HepG2 (cell line): ENCODE results near the gene FAM184B. TPM values are rescaled to one million over a fixed set of nuclear protein-coding genes. Genes with fewer than 3 reads are reported as not detected.
A peak's percentile ranks its signal among the peaks of the same experiment; 100 is the strongest.

Experiments used
- ATAD3A ChIP-seq: sonication (generic); formaldehyde crosslinking; IDR thresholded peaks from 2 replicates; pipeline ENCODE4 v1.4.0; 2020; ENCODE audit warnings: missing genetic modification reagents
- ELF3 ChIP-seq: IDR thresholded peaks from 2 replicates; pipeline ENCODE4 v1.6.1; 2016; ENCODE audit warnings: missing genetic modification reagents, missing compliant biosample characterization
- GMEB1 ChIP-seq: sonication (generic); formaldehyde crosslinking; IDR thresholded peaks from 2 replicates; pipeline ENCODE4 v1.5.1; 2020; ENCODE audit warnings: missing genetic modification reagents, mild to moderate bottlenecking, borderline replicate concordance
- HIVEP1 ChIP-seq: sonication (generic); formaldehyde crosslinking; IDR thresholded peaks from 2 replicates; pipeline ENCODE4 v1.4.0; 2020; ENCODE audit warnings: mild to moderate bottlenecking, missing genetic modification reagents
- KDM6A ChIP-seq: IDR thresholded peaks from 2 replicates; pipeline ENCODE4 v1.6.1; 2016; ENCODE audit warnings: low read depth
- MTA3 ChIP-seq: sonication (generic); formaldehyde crosslinking; IDR thresholded peaks from 2 replicates; pipeline ENCODE4 v1.4.0; 2020; ENCODE audit warnings: missing genetic modification reagents
- MXD4 ChIP-seq: IDR thresholded peaks from 2 replicates; pipeline ENCODE4 v1.6.1; 2016; ENCODE audit warnings: mild to moderate bottlenecking, missing biosample characterization, missing genetic modification reagents
- MYNN ChIP-seq: sonication (generic); formaldehyde crosslinking; IDR thresholded peaks from 2 replicates; pipeline ENCODE4 v1.4.0; 2020; ENCODE audit warnings: mild to moderate bottlenecking, low read depth, missing genetic modification reagents
- NFATC3 ChIP-seq: sonication (generic); formaldehyde crosslinking; IDR thresholded peaks from 2 replicates; pipeline ENCODE4 v1.5.1; 2020; ENCODE audit warnings: mild to moderate bottlenecking, missing genetic modification reagents
- RFX1 ChIP-seq: fragments of 450-650 bp; IDR thresholded peaks from 2 replicates; pipeline ENCODE4 v1.6.1; 2017
- RNF2 ChIP-seq: fragments of 450-650 bp; conservative IDR thresholded peaks from 2 replicates; pipeline ENCODE4 v1.6.1; 2016; ENCODE audit warnings: low read depth
- SCMH1 ChIP-seq: sonication (generic); formaldehyde crosslinking; IDR thresholded peaks from 2 replicates; pipeline ENCODE4 v1.9.0; 2021; ENCODE audit warnings: missing genetic modification reagents, mild to moderate bottlenecking, borderline replicate concordance
- ZFP90 ChIP-seq: sonication (generic); formaldehyde crosslinking; IDR thresholded peaks from 2 replicates; pipeline ENCODE4 v1.8.0; 2022; ENCODE audit warnings: missing genetic modification reagents, mild to moderate bottlenecking, inconsistent platforms, borderline replicate concordance
- ZFY ChIP-seq: sonication (generic); formaldehyde crosslinking; IDR thresholded peaks from 2 replicates; pipeline ENCODE4 v1.4.0; 2020; ENCODE audit warnings: missing genetic modification reagents
- ZNF10 ChIP-seq: sonication (generic); formaldehyde crosslinking; IDR thresholded peaks from 2 replicates; pipeline ENCODE4 v1.4.0; 2020; ENCODE audit warnings: mild to moderate bottlenecking, low read depth, missing genetic modification reagents, borderline replicate concordance
- ZNF143 ChIP-seq: sonication (generic); formaldehyde crosslinking; IDR thresholded peaks from 2 replicates; pipeline ENCODE4 v1.4.0; 2020; ENCODE audit warnings: missing genetic modification reagents
- ZNF256 ChIP-seq: sonication (generic); formaldehyde crosslinking; conservative IDR thresholded peaks from 2 replicates; pipeline ENCODE4 v1.4.0; 2020; ENCODE audit warnings: missing genetic modification reagents
- ZNF367 ChIP-seq: sonication (generic); formaldehyde crosslinking; IDR thresholded peaks from 2 replicates; pipeline ENCODE4 v1.4.0; 2020; ENCODE audit warnings: missing genetic modification reagents, borderline replicate concordance
- ZNF549 ChIP-seq: sonication (generic); formaldehyde crosslinking; IDR thresholded peaks from 2 replicates; pipeline ENCODE4 v1.5.0; 2020; ENCODE audit warnings: missing genetic modification reagents
- ZNF558 ChIP-seq: sonication (generic); formaldehyde crosslinking; IDR thresholded peaks from 2 replicates; pipeline ENCODE4 v1.9.0; 2022; ENCODE audit warnings: mild to moderate bottlenecking, missing genetic modification reagents, borderline replicate concordance
- ZNF773 ChIP-seq: sonication (generic); formaldehyde crosslinking; IDR thresholded peaks from 2 replicates; pipeline ENCODE4 v1.4.0; 2020; ENCODE audit warnings: missing genetic modification reagents, borderline replicate concordance
- ZSCAN30 ChIP-seq: sonication (generic); formaldehyde crosslinking; IDR thresholded peaks from 2 replicates; pipeline ENCODE4 v1.5.0; 2020; ENCODE audit warnings: mild to moderate bottlenecking, missing genetic modification reagents
- polyA plus RNA-seq, 8 experiments: library from polyadenylated mRNA; depleted of rRNA in 3 of 8; stranded (reverse) in 7 of 8; unstranded in 1 of 8; fragments of >200 nt; fragmentation: Illumina TruSeq in 4 of 8; extraction: Trizol in 4 of 8; gene quantifications; 2 replicates each; pipeline versions ENCODE4 v1.2.1 to v1.2.3, GENCODE V29; 2011 to 2016; ENCODE audit warnings: low read depth in 4 of 8, missing spikeins in 1 of 8, mixed read lengths in 1 of 8; ENCODE audit not compliant: insufficient read depth in 1 of 8
- total RNA-seq, 5 experiments: library from RNA; depleted of rRNA; stranded (reverse); fragments of >200 nt; fragmentation: Illumina TruSeq; extraction: Trizol; gene quantifications; 2 replicates each; pipeline ENCODE4 v1.2.3, GENCODE V29; 2016; ENCODE audit warnings: low read depth in 1 of 5
- TF ChIP-seq, protein P1 (sequence below): IDR thresholded peaks from 2 replicates; pipeline ENCODE4 v1.6.1; 2016; ENCODE audit warnings: low read depth, missing genetic modification reagents, missing compliant biosample characterization
- TF ChIP-seq, protein P2 (sequence below): sonication (generic); formaldehyde crosslinking; IDR thresholded peaks from 2 replicates; pipeline ENCODE4 v1.5.1; 2020; ENCODE audit warnings: missing genetic modification reagents, mild to moderate bottlenecking, borderline replicate concordance

Gene FAM184B
- total and polyA plus RNA-seq, 2 of the 13 experiments (the other 11 are each of a cell fraction or from before 2014, with no cell fraction given) = not detected

- no peak for TF ChIP-seq ZNF256
- TF ChIP-seq ZNF773 = no peak
- TF ChIP-seq ZFY = peak; percentile 99
- peak; percentile 94; the same call in 1 of the 2 replicates for TF ChIP-seq RNF2
- TF ChIP-seq MYNN (CRISPR knock-in tag) = no peak
- no peak for TF ChIP-seq ZNF549 (CRISPR knock-in tag)
- peak; percentile 71; the same call in 1 of the 2 replicates for TF ChIP-seq ELF3 (CRISPR knock-in tag)
- TF ChIP-seq SCMH1 (CRISPR knock-in tag) = no peak
- peak; percentile 90 for TF ChIP-seq NFATC3 (CRISPR knock-in tag)
- peak; percentile 84 for TF ChIP-seq GMEB1 (CRISPR knock-in tag)
- no peak for TF ChIP-seq ATAD3A
- TF ChIP-seq, protein P1, sequence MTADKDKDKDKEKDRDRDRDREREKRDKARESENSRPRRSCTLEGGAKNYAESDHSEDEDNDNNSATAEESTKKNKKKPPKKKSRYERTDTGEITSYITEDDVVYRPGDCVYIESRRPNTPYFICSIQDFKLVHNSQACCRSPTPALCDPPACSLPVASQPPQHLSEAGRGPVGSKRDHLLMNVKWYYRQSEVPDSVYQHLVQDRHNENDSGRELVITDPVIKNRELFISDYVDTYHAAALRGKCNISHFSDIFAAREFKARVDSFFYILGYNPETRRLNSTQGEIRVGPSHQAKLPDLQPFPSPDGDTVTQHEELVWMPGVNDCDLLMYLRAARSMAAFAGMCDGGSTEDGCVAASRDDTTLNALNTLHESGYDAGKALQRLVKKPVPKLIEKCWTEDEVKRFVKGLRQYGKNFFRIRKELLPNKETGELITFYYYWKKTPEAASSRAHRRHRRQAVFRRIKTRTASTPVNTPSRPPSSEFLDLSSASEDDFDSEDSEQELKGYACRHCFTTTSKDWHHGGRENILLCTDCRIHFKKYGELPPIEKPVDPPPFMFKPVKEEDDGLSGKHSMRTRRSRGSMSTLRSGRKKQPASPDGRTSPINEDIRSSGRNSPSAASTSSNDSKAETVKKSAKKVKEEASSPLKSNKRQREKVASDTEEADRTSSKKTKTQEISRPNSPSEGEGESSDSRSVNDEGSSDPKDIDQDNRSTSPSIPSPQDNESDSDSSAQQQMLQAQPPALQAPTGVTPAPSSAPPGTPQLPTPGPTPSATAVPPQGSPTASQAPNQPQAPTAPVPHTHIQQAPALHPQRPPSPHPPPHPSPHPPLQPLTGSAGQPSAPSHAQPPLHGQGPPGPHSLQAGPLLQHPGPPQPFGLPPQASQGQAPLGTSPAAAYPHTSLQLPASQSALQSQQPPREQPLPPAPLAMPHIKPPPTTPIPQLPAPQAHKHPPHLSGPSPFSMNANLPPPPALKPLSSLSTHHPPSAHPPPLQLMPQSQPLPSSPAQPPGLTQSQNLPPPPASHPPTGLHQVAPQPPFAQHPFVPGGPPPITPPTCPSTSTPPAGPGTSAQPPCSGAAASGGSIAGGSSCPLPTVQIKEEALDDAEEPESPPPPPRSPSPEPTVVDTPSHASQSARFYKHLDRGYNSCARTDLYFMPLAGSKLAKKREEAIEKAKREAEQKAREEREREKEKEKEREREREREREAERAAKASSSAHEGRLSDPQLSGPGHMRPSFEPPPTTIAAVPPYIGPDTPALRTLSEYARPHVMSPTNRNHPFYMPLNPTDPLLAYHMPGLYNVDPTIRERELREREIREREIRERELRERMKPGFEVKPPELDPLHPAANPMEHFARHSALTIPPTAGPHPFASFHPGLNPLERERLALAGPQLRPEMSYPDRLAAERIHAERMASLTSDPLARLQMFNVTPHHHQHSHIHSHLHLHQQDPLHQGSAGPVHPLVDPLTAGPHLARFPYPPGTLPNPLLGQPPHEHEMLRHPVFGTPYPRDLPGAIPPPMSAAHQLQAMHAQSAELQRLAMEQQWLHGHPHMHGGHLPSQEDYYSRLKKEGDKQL (CRISPR knock-in tag) = no peak; the same call in 1 of the 2 replicates
- TF ChIP-seq ZNF143 (CRISPR knock-in tag) = peak; percentile 60; the same call in 1 of the 2 replicates
- TF ChIP-seq MTA3 (CRISPR knock-in tag) = no peak
- TF ChIP-seq KDM6A = no peak
- no peak; the same call in 1 of the 2 replicates for TF ChIP-seq MXD4 (CRISPR knock-in tag)
- TF ChIP-seq ZFP90 = peak; percentile 82
- TF ChIP-seq ZNF367 (CRISPR knock-in tag) = peak; percentile 76
- TF ChIP-seq, protein P2, sequence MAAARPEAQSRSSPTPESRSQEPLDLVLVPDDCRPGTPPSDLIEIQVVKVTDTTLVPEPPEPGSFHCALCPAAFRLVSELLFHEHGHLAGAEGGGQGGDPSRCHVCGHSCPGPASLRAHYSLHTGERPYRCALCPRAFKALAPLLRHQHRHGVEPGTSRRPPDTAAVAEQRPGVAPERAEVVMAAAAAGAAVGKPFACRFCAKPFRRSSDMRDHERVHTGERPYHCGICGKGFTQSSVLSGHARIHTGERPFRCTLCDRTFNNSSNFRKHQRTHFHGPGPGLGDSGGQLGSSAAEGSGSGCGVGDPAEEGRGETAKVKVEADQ (CRISPR knock-in tag) = peak; percentile 70; the same call in 1 of the 2 replicates
- no peak for TF ChIP-seq ZSCAN30 (CRISPR knock-in tag)
- no peak; the same call in 1 of the 2 replicates for TF ChIP-seq HIVEP1 (CRISPR knock-in tag)
- TF ChIP-seq ZNF10 (CRISPR knock-in tag) = no peak
- no peak for TF ChIP-seq RFX1
- TF ChIP-seq ZNF558 (CRISPR knock-in tag) = no peak
Observed at GRCh38 chr4:17810260-17811077, 29.0 kb upstream of the FAM184B start, which contains the start of the genes DCAF16 and NCAPG (continued).
